HG02571 (cell line): Measurements from ENCODE around the gene GPR161.

Source experiments
- ATAC-seq: cut with Tn5 transposase; IDR thresholded peaks from one replicate; pipeline ENCODE4 v1.9.1; 2021; ENCODE audit warnings: mild to moderate bottlenecking, moderate library complexity; ENCODE audit not compliant: unreplicated experiment

The GPR161 gene

GRCh38 chr1:168148916-168149315 is 12.2 kb upstream of the GPR161 start:
- ATAC-seq, result no peak

GRCh38 chr1:168146626-168147025 is 9.9 kb upstream of the GPR161 start:
- ATAC-seq, result no peak

- ATAC-seq, result no peak
Measured at GRCh38 chr1:168146160-168146539, 9.4 kb upstream of the GPR161 start.

GRCh38 chr1:168145184-168146159 is 8.7 kb upstream of the GPR161 start:
- peak; percentile 97 for ATAC-seq

DNA sequence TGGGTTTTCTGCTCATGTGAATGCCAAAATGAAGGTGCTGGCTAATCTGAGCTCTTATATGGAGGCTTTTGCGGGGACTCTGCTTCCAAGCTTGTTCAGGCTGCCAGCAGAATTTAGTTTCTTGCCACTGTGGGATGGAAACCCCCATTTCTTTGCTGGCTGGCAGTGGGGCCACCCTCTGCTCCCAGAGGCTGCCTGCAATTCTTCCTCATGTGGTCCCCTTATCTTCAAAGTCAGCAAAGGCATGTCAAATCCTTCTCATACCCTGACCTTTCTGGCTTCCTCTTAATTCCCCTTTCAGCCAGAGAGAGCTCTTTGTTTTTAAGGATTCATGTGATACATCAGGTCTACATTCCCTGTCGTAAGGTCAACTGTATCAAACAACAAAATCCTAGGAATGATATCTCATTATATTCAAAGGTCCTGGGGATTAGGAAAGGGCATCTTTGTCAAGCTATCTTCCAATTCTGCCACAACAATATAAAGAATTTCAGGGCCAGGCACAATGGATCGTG is 5.2 kb upstream of the GPR161 start:
- no peak for ATAC-seq

DNA sequence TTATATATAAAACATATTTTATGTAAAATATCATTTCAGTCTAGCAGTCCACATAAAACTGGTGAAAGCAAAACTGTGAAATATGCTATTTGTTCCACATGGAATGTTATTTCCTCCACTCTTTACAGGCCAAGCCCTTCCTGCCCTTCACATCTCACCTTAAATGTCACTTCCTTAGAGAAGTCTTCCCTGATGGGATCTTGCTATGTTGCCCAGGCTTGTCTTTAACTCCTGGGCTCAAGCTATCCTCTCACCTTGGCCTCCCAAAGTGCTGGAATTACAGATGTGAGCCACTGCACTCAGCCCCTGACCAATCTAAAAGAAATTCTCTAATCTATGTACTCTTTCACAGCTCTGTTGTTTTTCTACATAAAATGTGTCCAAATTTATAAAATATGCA is 2.3 kb upstream of the GPR161 start:
- no peak for ATAC-seq

DNA sequence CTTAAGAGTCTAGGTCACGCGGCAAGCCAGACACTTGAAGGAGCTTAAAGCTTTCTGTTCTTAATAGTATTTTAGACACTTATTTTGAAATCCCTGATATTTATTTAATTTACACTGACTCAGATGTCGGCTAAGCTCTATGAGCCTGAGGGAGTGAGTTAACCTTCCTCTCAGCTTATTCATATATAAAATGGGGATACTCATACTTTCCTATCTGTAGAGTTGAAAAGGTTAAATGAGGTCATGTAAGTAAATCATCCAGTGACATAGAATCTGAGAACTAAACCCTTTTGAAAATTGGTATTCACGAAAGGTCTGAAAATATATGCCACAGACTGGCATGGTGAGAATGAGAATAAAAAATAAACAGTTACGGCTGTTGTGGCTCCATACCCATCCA is 1.4 kb upstream of the GPR161 start:
- no peak for ATAC-seq

GRCh38 chr1:168137515-168137821 is 738 bp upstream of the GPR161 start:
- no peak for ATAC-seq

DNA sequence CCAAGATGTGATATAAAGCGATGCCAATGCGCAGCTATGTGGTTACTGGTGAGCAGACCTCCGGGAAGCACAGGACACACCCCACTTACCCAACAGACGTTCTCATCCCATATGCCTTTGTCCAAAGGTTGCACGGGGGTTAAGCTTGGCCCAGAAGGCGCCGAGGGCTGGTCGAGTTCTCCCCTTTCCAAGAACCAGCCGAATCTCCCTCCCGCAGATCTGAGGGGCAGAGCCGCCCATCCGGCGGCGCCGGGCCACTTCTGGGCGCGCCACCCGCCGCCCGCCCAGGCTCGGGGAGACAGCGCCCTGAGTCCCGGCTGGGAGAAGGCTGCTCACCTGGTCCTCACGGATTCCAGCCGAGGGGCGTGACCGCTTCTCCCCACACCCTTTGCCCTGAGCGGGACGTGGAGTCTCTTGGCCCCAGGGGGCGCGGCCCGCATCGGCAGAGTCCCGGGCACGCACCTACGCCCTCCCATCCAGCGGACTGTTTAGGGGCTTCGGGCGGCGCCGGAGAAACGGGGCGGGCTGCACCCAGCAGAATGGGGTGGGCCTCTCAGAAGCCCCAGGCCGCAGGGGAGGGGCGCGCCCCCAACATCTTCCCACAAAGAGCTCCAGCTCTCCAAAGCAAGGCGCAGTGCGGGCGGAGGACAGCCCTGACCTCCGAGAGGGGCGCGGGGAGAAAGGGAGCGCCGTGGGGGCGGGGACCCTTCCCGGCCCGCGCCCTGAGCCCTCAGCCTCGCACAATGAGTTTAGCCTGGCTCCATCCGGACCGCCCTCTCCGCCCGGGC is 615 bp downstream of the GPR161 start:
- ATAC-seq, result no peak

- no peak for ATAC-seq
Measured at GRCh38 chr1:168135116-168135920, 1.4 kb downstream of the GPR161 start.

DNA sequence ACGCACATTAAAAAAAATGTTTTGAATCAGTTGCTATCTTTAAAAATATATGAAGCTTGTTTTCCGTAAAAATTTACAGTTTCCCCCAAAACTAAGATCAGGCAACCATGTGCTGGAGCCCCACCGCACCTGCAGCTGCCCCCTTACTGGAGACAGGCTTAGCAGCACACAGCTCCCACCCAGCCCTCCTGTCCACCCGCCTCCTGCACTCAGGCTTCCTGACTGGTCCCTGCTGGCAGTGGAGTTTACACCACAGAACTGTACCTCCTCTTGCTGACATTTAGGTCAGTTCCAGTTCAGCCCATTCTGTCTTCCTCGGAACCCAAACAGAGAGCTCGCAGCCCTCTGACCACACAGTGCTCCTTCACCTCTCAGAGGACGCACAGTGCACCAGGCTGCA is 2.1 kb downstream of the GPR161 start:
- ATAC-seq, result no peak

DNA sequence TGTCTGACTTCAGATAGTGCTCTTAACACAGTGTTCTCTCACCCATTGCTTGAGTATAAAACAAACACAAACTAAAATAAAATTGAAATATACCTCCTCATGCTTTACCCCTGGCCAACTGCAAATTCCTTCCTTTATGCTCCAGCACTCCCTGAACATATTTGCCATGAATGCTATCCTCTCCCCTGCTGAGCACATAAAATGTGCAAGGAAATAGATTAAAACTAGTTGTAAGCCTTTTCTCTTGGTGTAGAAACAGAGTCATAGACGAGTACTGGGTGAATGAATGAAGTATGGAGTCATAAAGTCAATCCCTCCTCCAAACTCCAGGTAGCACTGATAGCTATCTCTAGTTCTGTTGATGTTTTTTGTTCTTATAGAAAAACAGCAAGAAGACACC is 2.6 kb downstream of the GPR161 start:
- no peak for ATAC-seq

- no peak for ATAC-seq
Measured at GRCh38 chr1:168129933-168130332, 6.8 kb downstream of the GPR161 start.

- no peak for ATAC-seq
Measured at GRCh38 chr1:168127503-168127902, 9.2 kb downstream of the GPR161 start.

DNA sequence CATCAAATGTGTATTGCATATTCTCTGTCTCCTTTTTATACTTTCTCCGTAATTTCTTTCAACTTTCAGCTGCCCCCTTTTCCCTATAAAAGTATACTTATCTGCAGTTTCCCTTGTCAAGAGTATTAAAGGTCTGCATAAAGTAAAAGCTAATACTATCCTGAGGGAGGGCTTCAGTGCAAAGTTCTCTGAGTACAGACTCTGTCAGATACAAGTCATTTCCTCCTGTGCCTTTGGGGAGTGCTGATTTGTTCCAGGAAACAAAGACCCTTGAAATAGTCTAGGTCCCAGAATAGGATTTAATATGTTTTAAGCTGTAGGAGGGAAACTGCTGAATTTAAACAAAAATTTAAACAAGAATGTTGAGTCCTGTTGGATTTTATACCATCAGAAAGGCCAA is 11.7 kb downstream of the GPR161 start:
- ATAC-seq, result no peak

GRCh38 chr1:168121401-168122011 is 15.2 kb downstream of the GPR161 start:
- ATAC-seq, result no peak

DNA sequence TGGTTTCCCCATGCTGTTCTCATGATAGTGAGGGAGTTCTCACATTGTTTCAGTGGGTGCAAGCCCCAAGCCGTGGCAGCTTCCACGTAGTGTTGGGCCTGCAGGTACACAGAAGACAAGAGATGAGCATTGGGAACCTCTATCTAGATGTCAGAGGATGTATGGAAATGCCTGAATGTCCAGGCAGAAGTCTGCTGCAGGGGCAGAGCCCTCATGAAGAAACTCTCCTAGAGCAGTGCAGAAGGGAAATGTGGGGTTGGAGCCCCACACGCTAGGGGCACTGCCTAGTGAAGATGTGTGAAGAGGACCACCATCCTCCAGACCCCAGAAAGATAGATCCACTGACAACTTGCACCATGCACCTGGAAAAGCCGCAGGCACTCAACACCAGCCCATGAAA is 17.0 kb downstream of the GPR161 start:
- ATAC-seq, result no peak

DNA sequence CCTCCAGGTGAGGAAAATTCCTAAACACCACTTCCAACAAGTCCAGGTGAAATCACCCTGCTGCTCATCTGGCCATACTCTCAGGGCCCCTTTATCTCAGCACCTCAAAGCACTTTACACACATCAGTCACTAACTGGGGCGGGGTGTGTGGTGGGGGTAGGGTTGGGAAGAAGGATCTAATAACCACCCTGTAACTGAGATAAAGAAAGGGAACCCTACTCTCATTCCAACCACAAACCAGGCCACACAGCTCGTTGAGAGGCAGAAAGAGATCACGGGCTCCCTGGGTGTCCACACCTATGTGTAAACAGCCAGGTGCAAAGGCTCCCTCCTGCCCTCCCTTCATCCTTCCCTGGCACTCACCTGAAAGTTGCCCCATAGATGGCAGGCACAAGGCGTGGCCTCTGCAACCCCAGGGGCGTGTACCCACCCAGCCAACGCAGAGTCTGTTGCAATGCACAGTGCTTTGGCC is 20.4 kb downstream of the GPR161 start:
- ATAC-seq, result no peak

- no peak for ATAC-seq
Measured at GRCh38 chr1:168114845-168115244, 21.9 kb downstream of the GPR161 start.

DNA sequence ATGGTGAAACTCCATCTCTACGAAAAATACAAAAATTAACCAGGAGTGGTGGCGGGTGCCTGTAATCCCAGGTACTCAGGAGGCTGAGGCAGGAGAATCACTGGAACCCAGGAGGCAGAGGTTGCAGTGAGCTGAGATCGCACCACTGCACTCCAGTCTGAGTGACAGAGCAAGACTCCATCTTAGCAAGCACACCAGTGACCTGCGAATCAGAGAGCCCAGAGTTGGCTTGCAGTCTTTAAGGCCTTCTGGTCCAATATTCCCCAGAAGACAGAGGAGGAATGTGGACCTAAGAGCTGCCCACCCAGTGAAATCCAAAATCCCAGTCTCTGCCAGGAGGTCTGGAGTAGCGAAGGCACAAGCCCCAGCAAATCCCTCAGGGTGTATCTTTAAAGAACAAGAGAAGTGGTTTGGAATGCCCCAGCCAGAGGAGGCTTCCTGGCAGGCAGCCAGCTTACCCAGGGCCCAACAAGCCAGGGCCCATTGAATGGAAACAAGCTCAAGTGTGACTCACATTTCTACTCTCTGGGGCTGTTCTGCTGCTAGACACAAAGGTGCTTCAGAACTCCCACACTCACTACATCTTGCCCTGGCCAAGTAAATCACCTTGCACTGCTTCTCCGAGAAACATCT is 23.9 kb downstream of the GPR161 start:
- ATAC-seq, result no peak
